HG03097 (cell line): ENCODE results near the gene FOXJ2.
"Not testable (repeated sequence)": the region's sequence is repeated elsewhere in the genome, so short reads cannot be mapped to it uniquely, and the experiment has no call there.

Experiments
- ATAC-seq: cut with Tn5 transposase; IDR thresholded peaks from one replicate; pipeline ENCODE4 v1.9.1; 2021; ENCODE audit not compliant: unreplicated experiment, low FRiP score

FOXJ2 gene

DNA sequence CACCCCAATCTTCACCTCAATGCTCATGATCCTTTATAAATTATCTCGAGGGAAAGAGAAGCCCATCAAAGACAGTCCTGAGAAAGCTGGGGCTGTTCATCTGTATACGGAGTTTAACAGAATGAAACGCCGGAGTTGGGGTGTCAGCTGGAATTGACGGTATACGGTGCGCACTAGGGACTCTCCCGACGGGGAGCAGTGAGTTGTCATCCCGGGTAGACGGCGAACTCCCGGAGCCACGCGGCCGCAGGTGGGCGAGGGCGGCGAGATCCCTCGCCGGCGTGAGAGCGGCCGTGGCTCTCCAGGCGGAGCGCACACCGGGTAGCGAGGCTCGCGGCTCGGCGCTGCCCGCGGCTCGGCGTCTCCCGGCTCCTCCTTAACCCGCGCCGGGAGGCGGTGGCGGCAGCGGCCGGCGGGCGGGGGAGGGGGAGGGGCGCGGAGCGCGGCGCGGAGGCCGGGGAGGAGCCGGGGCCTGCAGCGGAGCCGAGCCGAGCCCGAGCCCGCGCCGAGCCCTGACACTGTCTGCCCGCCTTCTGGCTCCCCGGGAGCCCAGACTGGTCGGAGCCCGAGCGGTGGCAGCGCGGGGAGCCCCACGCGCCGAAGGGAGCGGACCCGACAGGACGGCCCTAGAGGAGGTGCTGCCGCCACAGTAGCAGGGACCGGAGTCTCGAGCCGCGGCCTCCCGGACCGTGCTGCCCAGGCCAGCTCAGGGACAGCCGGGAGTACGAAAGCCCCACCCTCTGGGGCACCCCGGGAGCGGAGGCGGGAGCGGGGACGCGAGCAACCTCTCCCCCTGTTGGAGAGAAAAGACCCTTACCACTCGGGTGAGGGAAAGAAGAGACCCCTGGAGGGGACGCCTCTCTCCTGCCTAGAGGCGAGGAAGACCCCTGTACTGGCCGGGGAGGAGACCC, at the start of gene FOXJ2:
Gene FOXJ2 (plus strand): TSS at position 475 of the 911 bp plus-strand sequence. CDS start 7,117 bp downstream, outside the sequence.
- peak; percentile 66 for ATAC-seq

DNA sequence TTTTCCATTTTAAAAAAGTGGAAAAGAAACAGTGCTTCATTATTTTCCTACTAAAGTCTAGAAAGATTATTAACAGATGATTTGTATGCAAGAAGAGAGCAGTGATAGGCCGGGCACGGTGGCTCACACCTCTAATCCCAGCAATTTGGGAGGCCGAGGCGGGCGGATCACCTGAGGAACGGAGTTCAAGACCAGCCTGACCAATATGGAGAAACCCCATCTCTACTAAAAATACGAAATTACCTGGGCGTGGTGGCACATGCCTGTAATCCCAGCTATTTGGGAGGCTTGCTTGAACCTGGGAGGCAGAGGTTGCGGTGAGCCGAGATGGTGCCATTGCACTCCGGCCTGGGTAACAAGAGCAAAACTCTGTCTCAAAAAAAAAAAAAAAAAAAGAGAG, 49.5 kb upstream of the FOXJ2 start:
- ATAC-seq, result not testable (repeated sequence)

DNA sequence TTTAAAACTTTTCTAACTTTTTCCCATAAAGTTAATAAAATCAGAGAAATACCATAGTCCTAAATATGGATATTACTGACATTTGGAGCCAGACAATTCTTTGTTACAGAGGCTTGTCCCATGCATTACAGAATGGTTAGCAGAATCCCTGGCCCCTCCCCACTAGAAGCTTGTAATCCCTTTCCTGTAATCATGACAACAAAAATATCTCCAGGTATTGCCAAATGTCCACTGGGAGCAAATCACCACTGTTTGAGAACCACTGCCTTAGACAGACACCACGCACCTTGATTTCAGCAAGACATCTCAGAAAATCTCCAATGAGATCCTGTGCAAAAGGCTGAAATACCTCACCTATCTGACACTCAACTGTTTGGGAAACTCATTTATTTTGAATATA, 49.1 kb upstream of the FOXJ2 start:
- not testable (repeated sequence) for ATAC-seq

GRCh38 chr12:7984900-7985299, 47.6 kb upstream of the FOXJ2 start:
- no peak for ATAC-seq

- no peak for ATAC-seq
Measured at GRCh38 chr12:7985802-7986418, 46.6 kb upstream of the FOXJ2 start.

GRCh38 chr12:7989827-7990491, 42.6 kb upstream of the FOXJ2 start:
- no peak for ATAC-seq

GRCh38 chr12:7991535-7991934, 41.0 kb upstream of the FOXJ2 start:
- ATAC-seq, result no peak

GRCh38 chr12:7994731-7995205, 37.7 kb upstream of the FOXJ2 start:
- ATAC-seq, result peak; percentile 22

- ATAC-seq, result peak; percentile 97
Measured at GRCh38 chr12:7995266-7995963, 37.1 kb upstream of the FOXJ2 start.

GRCh38 chr12:8000827-8001226, 31.7 kb upstream of the FOXJ2 start:
- not testable (repeated sequence) for ATAC-seq

GRCh38 chr12:8001496-8001895, 31.0 kb upstream of the FOXJ2 start:
- not testable (repeated sequence) for ATAC-seq

DNA sequence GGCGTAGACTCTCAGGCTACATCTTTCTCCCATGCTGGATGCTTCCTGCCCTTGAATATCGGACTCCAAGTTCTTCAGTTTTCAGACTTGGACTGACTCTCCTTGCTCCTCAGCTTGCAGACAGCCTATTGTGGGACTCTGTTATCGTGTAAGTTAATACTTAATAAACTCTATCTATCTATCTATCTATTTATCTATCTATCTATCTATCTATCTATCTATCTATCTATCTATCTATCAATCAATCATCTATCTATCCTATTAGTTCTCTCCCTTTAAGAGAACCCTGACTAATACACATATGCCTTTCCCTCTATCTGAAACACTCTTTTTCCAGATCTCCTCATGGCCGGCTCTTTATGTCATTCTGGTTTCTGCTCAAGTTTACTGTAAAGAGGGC, 27.6 kb upstream of the FOXJ2 start:
- not testable (repeated sequence) for ATAC-seq

GRCh38 chr12:8011331-8011730, 21.2 kb upstream of the FOXJ2 start:
- no peak for ATAC-seq

GRCh38 chr12:8012651-8013309, 19.7 kb upstream of the FOXJ2 start:
- ATAC-seq, result no peak

DNA sequence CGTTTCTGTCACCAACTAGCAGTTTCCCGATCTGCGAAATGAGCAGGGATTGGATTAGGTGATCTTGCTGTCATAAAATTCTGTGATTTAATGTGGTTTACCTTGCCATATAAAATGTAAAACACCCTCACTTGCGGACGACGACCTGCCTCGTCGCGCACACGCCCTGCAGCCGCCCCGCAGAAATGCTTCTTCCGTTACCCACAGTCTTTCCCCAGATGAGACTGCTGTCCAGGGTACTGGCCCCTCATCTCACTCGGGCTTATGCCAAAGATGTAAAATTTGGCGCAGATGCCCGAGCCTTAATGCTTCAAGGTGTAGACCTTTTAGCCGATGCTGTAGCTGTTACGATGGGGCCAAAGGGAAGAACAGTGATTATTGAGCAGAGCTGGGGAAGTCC, 17.7 kb upstream of the FOXJ2 start:
- ATAC-seq, result no peak

GRCh38 chr12:8018213-8018612, 14.3 kb upstream of the FOXJ2 start:
- ATAC-seq, result not testable (repeated sequence)

- no peak for ATAC-seq
Measured at GRCh38 chr12:8018666-8019581, 13.6 kb upstream of the FOXJ2 start.

DNA sequence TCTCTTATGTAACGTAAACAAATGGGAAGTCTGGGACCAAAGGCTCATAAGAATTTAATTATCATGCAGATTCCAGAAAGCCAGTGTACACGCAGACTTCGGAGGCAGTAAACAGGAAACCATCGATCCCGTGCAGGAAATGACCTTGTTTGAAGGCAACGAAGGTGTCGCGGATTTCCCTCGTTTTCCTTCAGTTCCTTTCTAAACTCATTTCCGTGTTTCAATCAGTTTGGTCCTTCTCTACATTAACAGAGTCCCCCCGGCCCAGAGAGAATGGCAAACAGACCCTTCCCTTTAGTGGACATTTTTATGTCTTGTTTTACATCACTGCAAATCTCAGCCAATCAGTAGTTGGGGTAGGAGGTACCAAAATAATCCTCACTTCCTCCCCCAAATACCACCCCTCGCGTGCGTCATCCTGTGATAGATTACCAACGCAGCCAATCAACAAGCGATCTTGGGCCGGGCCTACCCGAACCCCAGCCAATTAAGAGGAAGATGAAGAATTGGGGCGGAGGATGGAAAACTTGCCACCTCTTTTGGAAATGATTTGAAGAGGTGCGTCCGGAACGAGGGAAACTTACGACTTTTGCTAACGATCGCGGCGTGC, 6.1 kb upstream of the FOXJ2 start:
- ATAC-seq, result peak; percentile 93

DNA sequence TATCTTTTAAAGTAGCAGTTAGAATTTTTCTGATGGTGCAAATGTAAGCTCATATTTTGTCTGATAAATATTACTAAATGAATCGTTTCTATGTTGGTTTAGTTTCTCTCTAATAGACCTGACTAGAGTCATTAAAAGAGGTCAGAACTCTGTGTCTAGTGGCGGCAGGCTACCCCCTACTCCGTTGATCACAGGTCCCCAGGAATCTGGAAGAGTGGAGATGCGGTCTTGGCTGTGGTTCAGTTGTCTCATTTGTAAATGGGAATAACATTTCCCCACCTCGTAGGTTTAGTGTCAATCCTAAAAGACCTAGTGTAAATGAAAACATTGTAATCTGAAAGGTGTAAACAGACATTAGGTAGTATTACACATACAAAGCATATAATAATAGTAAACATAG, 4.7 kb upstream of the FOXJ2 start:
- ATAC-seq, result no peak
